ENCODE data around the gene FOXRED1.

The FOXRED1 gene

GRCh38 chr11:126282361-126282735 lies 13.4 kb downstream of the FOXRED1 start:
- peaks cover 5% of the 10 kb centered on the region for H3K4me1 ChIP-seq
- TF ChIP-seq CTCF (IDR thresholded peaks at IDR 0.05) = no peak
- H2AFZ ChIP-seq = peak overlapping the region; percentile 98
- no peaks in the 10 kb centered on the region for H3K36me3 ChIP-seq (ENCODE audit: control insufficient read depth, insufficient read depth, low read length)
- H3K9ac ChIP-seq = peak overlapping the region; percentile 89
- H3K4me3 ChIP-seq (ENCODE audit: low read depth, low read length) = peak overlapping the region; percentile 64
- H3K4me2 ChIP-seq (ENCODE audit: low read length) = peak overlapping the region; percentile 83
- no peaks in the 10 kb centered on the region for H3K27me3 ChIP-seq (ENCODE audit: control insufficient read depth, insufficient read depth, low read length)
- peak overlapping the region; percentile 75 for H3K27ac ChIP-seq
- H3K79me2 ChIP-seq = no peaks in the 10 kb centered on the region
- H3K9me3 ChIP-seq (ENCODE audit: control insufficient read depth, low read length) = no peaks in the 10 kb centered on the region

- Histone ChIP-seq H3K27ac (peak within 1 kb of the TSS; percentile 82), H3K36me3 (ENCODE audit: control insufficient read depth, insufficient read depth, low read length) (no peaks in the 10 kb centered on the region), H3K4me3 (ENCODE audit: low read depth, low read length) (peak within 1 kb of the TSS; percentile 66), H3K4me1 (peaks cover 5% of the 10 kb centered on the region), H3K4me2 (ENCODE audit: low read length) (peak within 1 kb of the TSS; percentile 92), H3K79me2 (no peaks in the 10 kb centered on the region), H3K27me3 (ENCODE audit: control insufficient read depth, insufficient read depth, low read length) (no peaks in the 10 kb centered on the region), H3K9ac (peak within 1 kb of the TSS; percentile 89), H2AFZ (peak within 1 kb of the TSS; percentile 98), H3K9me3 (ENCODE audit: control insufficient read depth, low read length) (no peaks in the 10 kb centered on the region)
- no peak for TF ChIP-seq CTCF (IDR thresholded peaks at IDR 0.05)
Observed at GRCh38 chr11:126282736-126283591, 14.0 kb downstream of the FOXRED1 start, which contains the start of gene TIRAP. Gene TIRAP, plus strand, starts transcription at chr11:126283093. Its CDS starts 7,802 bp downstream, at chr11:126290895.

- Histone ChIP-seq H2AFZ (no peak overlapping the region), H3K9ac (no peak overlapping the region), H3K4me3 (ENCODE audit: low read depth, low read length) (no peak overlapping the region), H3K79me2 (no peaks in the 10 kb centered on the region), H3K9me3 (ENCODE audit: control insufficient read depth, low read length) (no peaks in the 10 kb centered on the region), H3K27me3 (ENCODE audit: control insufficient read depth, insufficient read depth, low read length) (no peaks in the 10 kb centered on the region), H3K36me3 (ENCODE audit: control insufficient read depth, insufficient read depth, low read length) (no peaks in the 10 kb centered on the region), H3K4me2 (ENCODE audit: low read length) (no peak overlapping the region), H3K27ac (no peak overlapping the region), H3K4me1 (peaks cover 5% of the 10 kb centered on the region)
- no peak for TF ChIP-seq CTCF (IDR thresholded peaks at IDR 0.05)
Observed at GRCh38 chr11:126284829-126285228, 15.9 kb downstream of the FOXRED1 start.

GRCh38 chr11:126288237-126288636 lies 19.3 kb downstream of the FOXRED1 start:
- H3K79me2 ChIP-seq = no peaks in the 10 kb centered on the region
- no peaks in the 10 kb centered on the region for H3K27me3 ChIP-seq (ENCODE audit: control insufficient read depth, insufficient read depth, low read length)
- no peak overlapping the region for H2AFZ ChIP-seq
- no peak for TF ChIP-seq CTCF (IDR thresholded peaks at IDR 0.05)
- H3K4me1 ChIP-seq = no peaks in the 10 kb centered on the region
- H3K4me3 ChIP-seq (ENCODE audit: low read depth, low read length) = no peak overlapping the region
- no peaks in the 10 kb centered on the region for H3K36me3 ChIP-seq (ENCODE audit: control insufficient read depth, insufficient read depth, low read length)
- H3K4me2 ChIP-seq (ENCODE audit: low read length) = no peak overlapping the region
- no peak overlapping the region for H3K9ac ChIP-seq
- H3K27ac ChIP-seq = no peak overlapping the region
- no peaks in the 10 kb centered on the region for H3K9me3 ChIP-seq (ENCODE audit: control insufficient read depth, low read length)

- H3K9ac ChIP-seq = no peak overlapping the region
- H3K9me3 ChIP-seq (ENCODE audit: control insufficient read depth, low read length) = no peaks in the 10 kb centered on the region
- H3K27me3 ChIP-seq (ENCODE audit: control insufficient read depth, insufficient read depth, low read length) = no peaks in the 10 kb centered on the region
- no peaks in the 10 kb centered on the region for H3K79me2 ChIP-seq
- no peak for TF ChIP-seq CTCF (IDR thresholded peaks at IDR 0.05)
- H3K4me3 ChIP-seq (ENCODE audit: low read depth, low read length) = no peak overlapping the region
- H2AFZ ChIP-seq = no peak overlapping the region
- H3K4me1 ChIP-seq = no peaks in the 10 kb centered on the region
- no peak overlapping the region for H3K4me2 ChIP-seq (ENCODE audit: low read length)
- no peaks in the 10 kb centered on the region for H3K36me3 ChIP-seq (ENCODE audit: control insufficient read depth, insufficient read depth, low read length)
- H3K27ac ChIP-seq = no peak overlapping the region
Observed at GRCh38 chr11:126290887-126291286, 21.9 kb downstream of the FOXRED1 start.
